ENCODE results near the gene TMEM45A.

The TMEM45A gene

GRCh38 chr3:100526613-100527346 lies 34.4 kb downstream of the TMEM45A start:
- H3K4me1 ChIP-seq (ENCODE audit: control insufficient read depth, insufficient read depth, low read length, poor library complexity, severe bottlenecking): no peaks in the 10 kb centered on the region
- no peaks in the 10 kb centered on the region for H3K9me3 ChIP-seq (ENCODE audit: control insufficient read depth, low read length)
- no peak for DNase-seq
- no peak overlapping the region for H3K27ac ChIP-seq (ENCODE audit: insufficient read depth, low read length, poor library complexity, severe bottlenecking)
- peaks cover 2% of the 10 kb centered on the region for H3K27me3 ChIP-seq (replicated peaks; ENCODE audit: control insufficient read depth, insufficient read depth, low read length, poor library complexity, severe bottlenecking)
- H3K36me3 ChIP-seq (ENCODE audit: control insufficient read depth, insufficient read depth, low read length): no peaks in the 10 kb centered on the region
- H3K4me3 ChIP-seq (ENCODE audit: insufficient read depth, low read depth, low read length, poor library complexity, severe bottlenecking): no peak overlapping the region

DNA sequence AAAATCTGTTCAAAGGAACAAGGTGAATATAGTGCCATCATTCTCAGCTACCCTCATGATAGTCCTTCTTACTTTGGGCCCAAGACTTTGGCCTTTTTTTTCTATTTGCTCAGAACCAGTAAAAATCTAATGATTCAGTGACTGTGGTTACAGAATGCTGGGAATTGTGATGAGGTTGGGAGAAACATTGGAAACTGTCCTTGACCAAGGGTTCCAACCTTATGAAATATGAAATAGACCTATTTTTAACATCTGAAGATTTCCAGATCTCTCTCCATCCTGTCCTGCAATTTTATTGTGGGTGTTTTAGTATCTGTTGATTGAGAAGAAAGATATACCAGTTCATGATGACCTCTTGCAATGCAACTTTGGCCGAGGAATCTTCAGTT lies 34.9 kb downstream of the TMEM45A start:
- no peaks in the 10 kb centered on the region for H3K36me3 ChIP-seq (ENCODE audit: control insufficient read depth, insufficient read depth, low read length)
- peaks cover 2% of the 10 kb centered on the region for H3K27me3 ChIP-seq (replicated peaks; ENCODE audit: control insufficient read depth, insufficient read depth, low read length, poor library complexity, severe bottlenecking)
- no peak overlapping the region for H3K4me3 ChIP-seq (ENCODE audit: insufficient read depth, low read depth, low read length, poor library complexity, severe bottlenecking)
- H3K4me1 ChIP-seq (ENCODE audit: control insufficient read depth, insufficient read depth, low read length, poor library complexity, severe bottlenecking): no peaks in the 10 kb centered on the region
- DNase-seq: no peak
- H3K9me3 ChIP-seq (ENCODE audit: control insufficient read depth, low read length): no peaks in the 10 kb centered on the region
- no peak overlapping the region for H3K27ac ChIP-seq (ENCODE audit: insufficient read depth, low read length, poor library complexity, severe bottlenecking)

GRCh38 chr3:100531093-100531492 lies 38.7 kb downstream of the TMEM45A start:
- H3K27me3 ChIP-seq (replicated peaks; ENCODE audit: control insufficient read depth, insufficient read depth, low read length, poor library complexity, severe bottlenecking): peaks cover 2% of the 10 kb centered on the region
- no peaks in the 10 kb centered on the region for H3K4me1 ChIP-seq (ENCODE audit: control insufficient read depth, insufficient read depth, low read length, poor library complexity, severe bottlenecking)
- H3K27ac ChIP-seq (ENCODE audit: insufficient read depth, low read length, poor library complexity, severe bottlenecking): no peak overlapping the region
- no peak for DNase-seq
- H3K36me3 ChIP-seq (ENCODE audit: control insufficient read depth, insufficient read depth, low read length): no peaks in the 10 kb centered on the region
- H3K4me3 ChIP-seq (ENCODE audit: insufficient read depth, low read depth, low read length, poor library complexity, severe bottlenecking): no peak overlapping the region
- H3K9me3 ChIP-seq (ENCODE audit: control insufficient read depth, low read length): no peaks in the 10 kb centered on the region

GRCh38 chr3:100532411-100532810 lies 40.0 kb downstream of the TMEM45A start:
- Histone ChIP-seq H3K36me3 (ENCODE audit: control insufficient read depth, insufficient read depth, low read length) (no peaks in the 10 kb centered on the region), H3K9me3 (ENCODE audit: control insufficient read depth, low read length) (no peaks in the 10 kb centered on the region), H3K27me3 (replicated peaks; ENCODE audit: control insufficient read depth, insufficient read depth, low read length, poor library complexity, severe bottlenecking) (peaks cover 2% of the 10 kb centered on the region), H3K27ac (ENCODE audit: insufficient read depth, low read length, poor library complexity, severe bottlenecking) (no peak overlapping the region), H3K4me1 (ENCODE audit: control insufficient read depth, insufficient read depth, low read length, poor library complexity, severe bottlenecking) (no peaks in the 10 kb centered on the region), H3K4me3 (ENCODE audit: insufficient read depth, low read depth, low read length, poor library complexity, severe bottlenecking) (no peak overlapping the region)
- no peak for DNase-seq

DNA sequence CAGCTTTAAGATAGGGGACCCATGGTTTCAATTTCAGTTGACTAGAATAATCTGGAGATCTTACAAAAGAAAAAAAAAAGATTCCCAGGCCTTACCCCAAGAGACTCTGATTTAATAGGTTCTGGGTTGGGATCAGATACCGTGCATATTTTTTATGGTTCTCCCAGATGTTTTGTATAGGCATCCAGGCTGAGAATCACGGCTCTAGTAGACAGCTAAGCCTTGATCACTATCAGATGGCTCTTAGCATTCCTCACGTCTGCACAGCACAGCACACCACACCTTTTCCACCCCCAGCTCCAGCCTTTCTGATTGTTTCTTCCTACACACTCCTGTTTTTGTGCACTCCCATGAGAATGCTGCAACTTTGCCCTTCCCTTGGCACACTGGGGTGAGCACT lies 40.8 kb downstream of the TMEM45A start:
- H3K36me3 ChIP-seq (ENCODE audit: control insufficient read depth, insufficient read depth, low read length): no peaks in the 10 kb centered on the region
- H3K27me3 ChIP-seq (replicated peaks; ENCODE audit: control insufficient read depth, insufficient read depth, low read length, poor library complexity, severe bottlenecking): peaks cover 2% of the 10 kb centered on the region
- DNase-seq: no peak
- no peak overlapping the region for H3K4me3 ChIP-seq (ENCODE audit: insufficient read depth, low read depth, low read length, poor library complexity, severe bottlenecking)
- no peaks in the 10 kb centered on the region for H3K4me1 ChIP-seq (ENCODE audit: control insufficient read depth, insufficient read depth, low read length, poor library complexity, severe bottlenecking)
- H3K27ac ChIP-seq (ENCODE audit: insufficient read depth, low read length, poor library complexity, severe bottlenecking): no peak overlapping the region
- H3K9me3 ChIP-seq (ENCODE audit: control insufficient read depth, low read length): no peaks in the 10 kb centered on the region

DNA sequence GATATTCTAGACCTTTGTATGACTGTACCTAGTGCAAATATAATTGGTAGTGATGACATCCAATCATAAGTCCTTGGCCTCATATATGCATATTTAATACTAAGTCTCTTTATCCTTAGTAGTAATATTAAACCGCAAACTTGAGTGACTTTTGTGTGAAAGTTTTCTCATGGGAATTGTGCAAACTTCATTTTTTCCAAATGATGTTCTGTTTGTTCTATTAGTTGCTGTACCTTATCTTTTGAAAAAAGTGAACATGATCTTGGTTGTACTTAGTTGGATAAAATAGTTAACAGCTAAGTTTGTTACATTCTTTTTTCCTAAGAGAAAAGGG lies 43.2 kb downstream of the TMEM45A start:
- no peak for DNase-seq
- H3K36me3 ChIP-seq (ENCODE audit: control insufficient read depth, insufficient read depth, low read length): no peaks in the 10 kb centered on the region
- H3K4me3 ChIP-seq (ENCODE audit: insufficient read depth, low read depth, low read length, poor library complexity, severe bottlenecking): no peak overlapping the region
- H3K4me1 ChIP-seq (ENCODE audit: control insufficient read depth, insufficient read depth, low read length, poor library complexity, severe bottlenecking): no peaks in the 10 kb centered on the region
- H3K27me3 ChIP-seq (replicated peaks; ENCODE audit: control insufficient read depth, insufficient read depth, low read length, poor library complexity, severe bottlenecking): no peaks in the 10 kb centered on the region
- H3K27ac ChIP-seq (ENCODE audit: insufficient read depth, low read length, poor library complexity, severe bottlenecking): no peak overlapping the region
- H3K9me3 ChIP-seq (ENCODE audit: control insufficient read depth, low read length): no peaks in the 10 kb centered on the region

- no peaks in the 10 kb centered on the region for H3K36me3 ChIP-seq (ENCODE audit: control insufficient read depth, insufficient read depth, low read length)
- no peak overlapping the region for H3K4me3 ChIP-seq (ENCODE audit: insufficient read depth, low read depth, low read length, poor library complexity, severe bottlenecking)
- H3K27me3 ChIP-seq (replicated peaks; ENCODE audit: control insufficient read depth, insufficient read depth, low read length, poor library complexity, severe bottlenecking): no peaks in the 10 kb centered on the region
- H3K4me1 ChIP-seq (ENCODE audit: control insufficient read depth, insufficient read depth, low read length, poor library complexity, severe bottlenecking): no peaks in the 10 kb centered on the region
- DNase-seq: no peak
- no peaks in the 10 kb centered on the region for H3K9me3 ChIP-seq (ENCODE audit: control insufficient read depth, low read length)
- no peak overlapping the region for H3K27ac ChIP-seq (ENCODE audit: insufficient read depth, low read length, poor library complexity, severe bottlenecking)
Measured at GRCh38 chr3:100536093-100536492, 43.7 kb downstream of the TMEM45A start.

GRCh38 chr3:100537646-100538338 lies 45.4 kb downstream of the TMEM45A start:
- H3K4me3 ChIP-seq (ENCODE audit: insufficient read depth, low read depth, low read length, poor library complexity, severe bottlenecking): no peak overlapping the region
- no peak for DNase-seq
- no peaks in the 10 kb centered on the region for H3K36me3 ChIP-seq (ENCODE audit: control insufficient read depth, insufficient read depth, low read length)
- H3K27me3 ChIP-seq (replicated peaks; ENCODE audit: control insufficient read depth, insufficient read depth, low read length, poor library complexity, severe bottlenecking): no peaks in the 10 kb centered on the region
- no peaks in the 10 kb centered on the region for H3K4me1 ChIP-seq (ENCODE audit: control insufficient read depth, insufficient read depth, low read length, poor library complexity, severe bottlenecking)
- no peaks in the 10 kb centered on the region for H3K9me3 ChIP-seq (ENCODE audit: control insufficient read depth, low read length)
- no peak overlapping the region for H3K27ac ChIP-seq (ENCODE audit: insufficient read depth, low read length, poor library complexity, severe bottlenecking)

GRCh38 chr3:100538339-100538706 lies 45.9 kb downstream of the TMEM45A start:
- no peak overlapping the region for H3K4me3 ChIP-seq (ENCODE audit: insufficient read depth, low read depth, low read length, poor library complexity, severe bottlenecking)
- no peaks in the 10 kb centered on the region for H3K36me3 ChIP-seq (ENCODE audit: control insufficient read depth, insufficient read depth, low read length)
- no peak for DNase-seq
- no peak overlapping the region for H3K27ac ChIP-seq (ENCODE audit: insufficient read depth, low read length, poor library complexity, severe bottlenecking)
- no peaks in the 10 kb centered on the region for H3K4me1 ChIP-seq (ENCODE audit: control insufficient read depth, insufficient read depth, low read length, poor library complexity, severe bottlenecking)
- H3K27me3 ChIP-seq (replicated peaks; ENCODE audit: control insufficient read depth, insufficient read depth, low read length, poor library complexity, severe bottlenecking): no peaks in the 10 kb centered on the region
- H3K9me3 ChIP-seq (ENCODE audit: control insufficient read depth, low read length): no peaks in the 10 kb centered on the region

- H3K27ac ChIP-seq (ENCODE audit: insufficient read depth, low read length, poor library complexity, severe bottlenecking): no peak overlapping the region
- H3K36me3 ChIP-seq (ENCODE audit: control insufficient read depth, insufficient read depth, low read length): no peaks in the 10 kb centered on the region
- no peak for DNase-seq
- H3K4me1 ChIP-seq (ENCODE audit: control insufficient read depth, insufficient read depth, low read length, poor library complexity, severe bottlenecking): no peaks in the 10 kb centered on the region
- H3K4me3 ChIP-seq (ENCODE audit: insufficient read depth, low read depth, low read length, poor library complexity, severe bottlenecking): no peak overlapping the region
- H3K9me3 ChIP-seq (ENCODE audit: control insufficient read depth, low read length): no peaks in the 10 kb centered on the region
- no peaks in the 10 kb centered on the region for H3K27me3 ChIP-seq (replicated peaks; ENCODE audit: control insufficient read depth, insufficient read depth, low read length, poor library complexity, severe bottlenecking)
Measured at GRCh38 chr3:100540791-100541334, 48.4 kb downstream of the TMEM45A start.

All from effector memory CD4-positive, alpha-beta T cell (primary cell).